ENCODE results near the gene SRI.

- TF ChIP-seq CTCF (IDR thresholded peaks at IDR 0.05) (no peak), POLR2AphosphoS5 (IDR thresholded peaks at IDR 0.05) (no peak)
These were observed 52.6 kb downstream of the SRI start for GRCh38 chr7:88167223-88167622.

All from sigmoid colon (tissue), 4 donors.